Hematopoietic multipotent progenitor cell treated with erythropoietin and hydrocortisone succinate and interleukin-3 and kit ligand, for 4 days (in vitro differentiated cells): ENCODE data around the gene FDPS.

Source experiments
- DNase-seq: peaks from one replicate; pipeline ENCODE4 v3.0.0-alpha.2; 2015

The FDPS gene

DNA sequence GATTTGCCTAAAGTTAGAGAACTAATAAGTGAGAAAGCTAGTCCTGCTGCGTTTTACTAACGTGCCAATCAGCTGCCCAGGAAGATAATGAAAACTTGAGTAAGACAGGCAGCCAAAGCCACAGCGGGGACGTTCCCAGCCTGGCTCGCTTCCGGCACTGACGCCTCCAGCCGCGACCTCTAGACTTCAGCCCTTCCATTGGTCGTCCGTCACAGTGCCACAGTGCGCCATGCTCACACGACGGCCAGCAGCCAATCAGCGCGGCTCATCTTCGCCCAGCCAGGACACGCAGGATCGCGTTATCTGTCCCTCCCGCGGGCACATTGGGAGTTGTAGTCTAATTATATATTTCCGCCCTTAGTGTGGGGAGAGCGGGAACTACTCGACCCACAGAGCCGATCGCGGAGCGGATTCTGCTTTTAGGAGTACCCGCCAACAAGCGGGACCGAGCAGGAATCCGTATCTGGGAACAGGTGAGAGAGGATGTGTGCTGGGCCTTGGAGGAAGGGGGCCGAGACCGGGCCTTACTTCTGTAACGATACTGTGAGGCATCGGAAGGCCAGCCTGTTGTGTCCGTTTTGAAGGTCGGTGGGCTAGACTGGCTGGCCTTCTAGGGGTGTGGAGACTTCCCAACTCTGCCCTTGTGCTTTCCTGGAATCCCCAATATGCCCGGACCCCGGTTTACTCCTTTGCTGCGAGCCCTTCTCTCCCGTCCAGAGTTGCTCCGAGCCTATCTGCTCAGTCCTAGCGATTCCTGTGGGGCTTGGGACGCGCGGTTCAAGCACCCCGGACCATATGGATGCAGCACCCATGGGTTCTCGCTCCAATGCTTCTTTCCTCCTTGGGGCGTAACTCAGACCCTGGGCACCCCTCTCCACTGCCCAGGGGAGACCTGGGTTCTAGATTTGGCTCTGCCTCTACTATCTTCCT is at the start of gene FDPS:
TSS of gene FDPS (plus strand) at position 374 of the 930 bp plus-strand sequence. CDS start 924 bp downstream, outside the sequence.
- peak; percentile 100 for DNase-seq

DNA sequence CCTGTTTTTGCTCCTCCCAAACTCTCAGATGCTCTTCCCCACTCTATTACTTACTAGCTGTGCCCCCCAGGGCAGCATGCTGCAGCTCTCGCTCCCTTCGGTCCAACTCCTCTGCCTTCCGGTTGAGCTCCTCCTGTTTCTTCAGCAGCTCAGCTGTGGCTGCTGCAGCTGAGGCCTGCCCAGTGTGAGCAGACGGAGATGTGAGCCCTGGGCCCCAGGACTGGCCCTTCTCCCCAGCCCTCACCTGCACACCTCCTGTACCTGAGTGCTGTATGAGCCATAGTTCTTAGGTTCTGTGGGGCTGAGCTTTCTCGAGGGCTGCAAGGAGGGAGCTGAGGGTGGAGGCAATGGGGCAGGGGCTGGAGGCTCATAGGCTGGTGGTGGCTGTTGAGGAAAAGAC is 48.4 kb upstream of the FDPS start:
- no peak for DNase-seq

DNA sequence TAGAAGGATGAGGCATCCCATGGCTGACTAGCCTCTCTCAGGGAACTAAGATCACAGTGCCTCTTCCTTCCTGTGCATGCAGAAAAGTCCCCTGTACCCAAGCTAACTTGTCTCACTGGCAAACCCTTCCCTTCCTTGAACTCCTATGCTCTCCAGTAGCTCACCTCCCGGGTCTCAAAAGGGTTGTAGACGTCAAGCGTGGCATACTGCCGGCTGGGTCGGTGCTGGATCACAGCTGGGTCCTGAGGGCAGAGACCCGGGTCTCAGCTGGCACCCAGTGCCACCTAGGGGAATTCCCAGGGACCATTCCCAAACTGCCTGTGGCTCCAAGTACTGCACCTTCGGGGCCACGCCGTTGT is 47.2 kb upstream of the FDPS start:
- peak; percentile 59 for DNase-seq

DNA sequence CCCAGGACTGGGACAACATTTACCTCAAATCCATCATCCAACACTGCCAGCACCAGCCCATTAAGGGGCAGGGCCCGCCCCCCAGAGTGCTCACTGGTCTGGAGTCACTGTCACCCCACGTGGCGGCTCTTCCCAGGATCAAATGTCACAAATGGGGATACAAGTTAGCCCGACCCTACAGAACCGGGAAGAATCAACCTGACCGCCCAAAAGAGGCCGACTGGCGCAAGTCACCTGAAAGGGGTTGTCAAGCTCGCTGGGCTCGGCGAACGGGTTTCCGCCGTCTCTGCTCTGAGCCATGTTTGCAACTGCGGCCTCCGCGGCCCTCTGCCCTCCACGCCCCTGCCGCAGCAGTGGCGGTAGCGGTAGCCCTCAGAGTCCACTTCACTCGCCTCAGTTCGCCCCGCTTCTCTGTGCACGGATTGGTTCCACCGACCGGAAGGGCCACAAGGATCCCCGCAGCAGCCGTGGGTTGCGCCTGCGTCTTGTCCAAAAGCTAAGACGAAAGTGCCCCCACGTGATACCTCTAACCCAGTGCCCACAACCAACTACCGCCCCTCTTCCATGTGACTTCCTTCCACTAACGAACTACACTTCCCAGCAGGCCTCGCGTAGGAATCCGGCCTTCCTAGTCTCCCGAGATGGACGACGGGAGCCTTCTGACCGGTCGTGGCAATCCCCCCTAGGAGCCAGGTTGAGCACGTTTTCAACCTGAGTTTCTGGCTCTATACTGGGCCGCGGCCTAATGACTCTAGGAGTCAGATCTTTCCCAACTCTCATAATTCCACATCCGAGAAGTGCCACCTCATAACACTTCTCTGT is 46.6 kb upstream of the FDPS start, which contains the start of gene SCAMP3:
TSS of gene SCAMP3 (minus strand) at position 509 of the 822 bp plus-strand sequence. CDS start at position 300, 209 bp downstream.
- peak; percentile 99 for DNase-seq

- DNase-seq: no peak
These were observed 45.6 kb upstream of the FDPS start for GRCh38 chr1:155263067-155263466.

DNA sequence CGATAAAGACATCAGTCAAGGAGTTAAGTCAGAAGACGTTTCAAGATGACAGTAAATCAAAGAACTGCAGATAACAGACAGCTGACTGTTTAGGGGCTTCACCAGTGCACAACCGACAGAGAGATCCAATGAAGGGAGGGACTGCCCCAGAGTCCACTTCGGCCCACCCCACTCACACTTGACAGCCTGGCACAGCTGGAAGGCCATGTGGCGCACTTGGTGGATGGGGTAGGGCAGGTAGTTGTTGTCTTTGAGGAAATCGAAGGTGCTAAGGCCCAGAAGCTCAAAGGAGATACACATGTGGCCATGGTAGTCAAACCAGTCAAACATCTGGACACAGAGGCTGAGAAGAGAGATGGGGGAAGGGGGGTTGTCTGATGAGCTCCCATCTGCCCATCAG is 42.1 kb upstream of the FDPS start:
- no peak for DNase-seq

- DNase-seq: no peak
These were observed 41.3 kb upstream of the FDPS start for GRCh38 chr1:155267373-155267772.

- DNase-seq: no peak
These were observed 40.0 kb upstream of the FDPS start for GRCh38 chr1:155268630-155269029.

GRCh38 chr1:155269381-155269780 is 39.3 kb upstream of the FDPS start:
- DNase-seq: no peak

- peak; percentile 75 for DNase-seq
These were observed 36.0 kb upstream of the FDPS start for GRCh38 chr1:155272466-155273342.

DNA sequence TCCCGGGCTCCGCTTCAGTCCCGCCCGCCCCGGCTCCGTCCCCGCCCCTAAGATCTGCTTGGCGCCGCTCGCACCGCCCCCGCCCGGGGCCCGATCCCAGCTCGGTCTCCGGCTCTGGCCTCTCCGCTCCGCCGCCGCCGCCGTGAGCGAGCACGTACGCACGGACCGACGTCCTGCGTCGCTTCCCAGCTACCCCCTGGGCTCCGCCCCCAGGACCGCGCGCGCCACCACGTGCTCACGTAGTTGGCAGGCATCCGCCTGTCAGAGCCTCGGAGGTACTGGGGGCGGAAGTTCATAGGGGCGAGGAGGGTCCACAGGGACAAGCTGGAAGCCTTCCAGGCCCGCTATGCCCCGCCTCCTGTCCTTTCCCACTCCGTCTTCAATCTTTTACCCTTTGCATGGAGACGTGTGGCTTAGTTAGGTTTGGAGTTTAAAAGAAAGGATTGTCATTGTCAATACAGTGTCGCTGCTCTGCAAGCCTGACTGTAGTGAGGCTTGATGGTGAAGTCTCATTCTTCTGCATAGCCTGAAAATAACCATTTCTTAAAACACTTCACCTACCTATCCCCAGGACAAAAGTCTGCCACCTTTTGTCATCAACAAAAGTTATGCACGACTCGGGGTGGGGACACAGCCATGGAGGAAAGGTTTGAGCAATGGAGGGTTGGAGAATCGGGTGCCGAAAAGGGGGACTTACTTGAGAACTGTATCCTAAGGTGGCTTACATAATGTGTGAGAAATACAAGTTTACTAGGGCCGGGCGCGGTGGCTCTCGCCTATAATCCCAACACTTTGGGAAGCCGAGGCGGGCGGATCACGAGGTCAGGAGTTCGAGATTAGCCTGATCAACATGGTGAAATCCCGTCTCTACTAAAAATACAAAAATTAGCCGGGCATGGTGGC is 35.1 kb upstream of the FDPS start, which contains the start of gene CLK2:
TSS of gene CLK2 (minus strand) at position 162 of the 903 bp plus-strand sequence. CDS start 2,527 bp downstream, outside the sequence.
- peak; percentile 99 for DNase-seq

- peak; percentile 99 for DNase-seq
These were observed 31.4 kb upstream of the FDPS start, which contains the start of gene HCN3 for GRCh38 chr1:155277070-155277901. TSS of gene HCN3 (plus strand) at chr1:155277463. CDS start at chr1:155277591, 128 bp downstream.

- peak; percentile 79 for DNase-seq
These were observed 30.6 kb upstream of the FDPS start for GRCh38 chr1:155277902-155278688.

- no peak for DNase-seq
These were observed 29.9 kb upstream of the FDPS start for GRCh38 chr1:155278689-155279160.

- no peak for DNase-seq
These were observed 29.4 kb upstream of the FDPS start for GRCh38 chr1:155279268-155279667.

DNA sequence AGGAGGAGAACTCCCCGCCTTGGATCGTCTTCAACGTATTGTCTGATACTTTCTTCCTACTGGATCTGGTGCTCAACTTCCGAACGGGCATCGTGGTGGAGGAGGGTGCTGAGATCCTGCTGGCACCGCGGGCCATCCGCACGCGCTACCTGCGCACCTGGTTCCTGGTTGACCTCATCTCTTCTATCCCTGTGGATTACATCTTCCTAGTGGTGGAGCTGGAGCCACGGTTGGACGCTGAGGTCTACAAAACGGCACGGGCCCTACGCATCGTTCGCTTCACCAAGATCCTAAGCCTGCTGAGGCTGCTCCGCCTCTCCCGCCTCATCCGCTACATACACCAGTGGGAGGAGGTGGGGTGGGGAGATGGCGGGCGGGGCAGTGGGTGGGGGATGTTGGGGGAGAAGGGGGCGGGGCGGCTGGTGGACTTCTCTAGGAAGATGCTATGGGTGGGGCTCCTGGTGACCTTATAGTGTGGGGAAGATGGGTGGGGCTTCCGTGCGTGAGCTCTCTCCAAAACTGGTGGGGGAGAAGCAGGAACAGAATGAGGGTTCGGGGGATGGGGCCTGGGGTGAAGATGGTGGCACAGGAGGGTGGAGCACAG is 26.1 kb upstream of the FDPS start:
- DNase-seq: peak; percentile 62

DNA sequence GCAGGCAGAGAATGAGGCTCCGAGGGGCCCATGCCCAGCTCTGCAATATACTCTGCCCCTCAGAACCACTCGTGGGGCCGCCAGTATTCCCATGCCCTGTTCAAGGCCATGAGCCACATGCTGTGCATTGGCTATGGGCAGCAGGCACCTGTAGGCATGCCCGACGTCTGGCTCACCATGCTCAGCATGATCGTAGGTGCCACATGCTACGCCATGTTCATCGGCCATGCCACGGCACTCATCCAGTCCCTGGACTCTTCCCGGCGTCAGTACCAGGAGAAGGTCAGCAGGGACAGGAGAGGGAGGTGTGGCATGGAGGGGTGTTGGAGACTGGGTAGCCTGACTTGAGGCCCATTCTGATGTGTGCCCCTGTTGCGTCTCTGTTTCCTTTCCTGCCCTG is 24.2 kb upstream of the FDPS start:
- no peak for DNase-seq

- no peak for DNase-seq
These were observed 23.6 kb upstream of the FDPS start for GRCh38 chr1:155285063-155285462.

- no peak for DNase-seq
These were observed 23.0 kb upstream of the FDPS start for GRCh38 chr1:155285631-155286044.
